GM23248 (cell line): ENCODE data around the gene GPR3.

Experiments used
- EZH2 ChIP-seq: fragments of 200-600 bp; sonication (generic); IDR thresholded peaks from 2 replicates; pipeline ENCODE4 v1.6.1; 2018; ENCODE audit warnings: antibody characterized with exemption, mild to moderate bottlenecking; ENCODE audit not compliant: insufficient read depth, poor library complexity, severe bottlenecking
- EZH2phosphoT487 ChIP-seq: fragments of 200-600 bp; sonication (generic); IDR thresholded peaks from 2 replicates; pipeline ENCODE4 v1.6.1; 2018; ENCODE audit warnings: antibody characterized with exemption, moderate library complexity, mild to moderate bottlenecking, low read depth; ENCODE audit not compliant: insufficient read depth

DNA sequence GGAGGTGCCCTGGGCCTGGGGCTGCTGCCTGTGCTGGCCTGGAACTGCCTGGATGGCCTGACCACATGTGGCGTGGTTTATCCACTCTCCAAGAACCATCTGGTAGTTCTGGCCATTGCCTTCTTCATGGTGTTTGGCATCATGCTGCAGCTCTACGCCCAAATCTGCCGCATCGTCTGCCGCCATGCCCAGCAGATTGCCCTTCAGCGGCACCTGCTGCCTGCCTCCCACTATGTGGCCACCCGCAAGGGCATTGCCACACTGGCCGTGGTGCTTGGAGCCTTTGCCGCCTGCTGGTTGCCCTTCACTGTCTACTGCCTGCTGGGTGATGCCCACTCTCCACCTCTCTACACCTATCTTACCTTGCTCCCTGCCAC, 1.8 kb downstream of the GPR3 start:
- TF ChIP-seq EZH2phosphoT487 (no peak), EZH2 (no peak)
